ENCODE measurements around the gene MIX23. TPM values are rescaled to one million over a fixed set of nuclear protein-coding genes. Genes with fewer than 3 reads are reported as not detected.

The MIX23 gene
- total RNA-seq, 4 donors from 2014 or later: 9.9 to 32.8 (median 23.3) TPM

GRCh38 chr3:122325769-122326168, 57.3 kb downstream of the MIX23 start:
- no peaks in the 10 kb centered on the region for H3K36me3 ChIP-seq
- H3K4me3 ChIP-seq: no peak overlapping the region
- H3K4me1 ChIP-seq: no peaks in the 10 kb centered on the region
- H3K27ac ChIP-seq: no peak overlapping the region
- H3K27me3 ChIP-seq: no peaks in the 10 kb centered on the region
- H3K9me3 ChIP-seq: no peaks in the 10 kb centered on the region
- no peak for TF ChIP-seq CTCF (IDR thresholded peaks at IDR 0.05)
- TF ChIP-seq POLR2A (IDR thresholded peaks at IDR 0.05): no peak
- DNase-seq: no peak

- Histone ChIP-seq H3K9me3 (no peaks in the 10 kb centered on the region), H3K36me3 (no peaks in the 10 kb centered on the region), H3K27me3 (no peaks in the 10 kb centered on the region), H3K4me1 (no peaks in the 10 kb centered on the region), H3K4me3 (no peak within 1 kb of the TSS), H3K27ac (no peak within 1 kb of the TSS)
- DNase-seq: no peak
- no peak for TF ChIP-seq POLR2A (IDR thresholded peaks at IDR 0.05)
- TF ChIP-seq CTCF (IDR thresholded peaks at IDR 0.05): no peak
Observed at GRCh38 chr3:122324871-122325323, 58.1 kb downstream of the MIX23 start, which contains the start of gene CSTA. Gene CSTA (plus strand): TSS chr3:122325248. CDS start chr3:122325293, 45 bp downstream.

GRCh38 chr3:122322095-122323075, 60.6 kb downstream of the MIX23 start:
- Histone ChIP-seq H3K4me3 (no peak overlapping the region), H3K9me3 (no peaks in the 10 kb centered on the region), H3K4me1 (no peaks in the 10 kb centered on the region), H3K27me3 (no peaks in the 10 kb centered on the region), H3K27ac (no peak overlapping the region), H3K36me3 (no peaks in the 10 kb centered on the region)
- no peak for DNase-seq
- TF ChIP-seq POLR2A (IDR thresholded peaks at IDR 0.05) (no peak), CTCF (IDR thresholded peaks at IDR 0.05) (no peak)

GRCh38 chr3:122318620-122319019, 64.4 kb downstream of the MIX23 start:
- no peak for TF ChIP-seq POLR2A (IDR thresholded peaks at IDR 0.05)
- TF ChIP-seq CTCF (IDR thresholded peaks at IDR 0.05): no peak
- Histone ChIP-seq H3K4me3 (no peak overlapping the region), H3K27ac (no peak overlapping the region), H3K4me1 (peaks cover 0 to 8% (median 0%) of the 10 kb centered on the region in 4 donors), H3K36me3 (no peaks in the 10 kb centered on the region), H3K27me3 (no peaks in the 10 kb centered on the region), H3K9me3 (no peaks in the 10 kb centered on the region)
- DNase-seq: no peak

- H3K36me3 ChIP-seq: no peaks in the 10 kb centered on the region
- no peak for TF ChIP-seq CTCF (IDR thresholded peaks at IDR 0.05)
- TF ChIP-seq POLR2A (IDR thresholded peaks at IDR 0.05): no peak
Observed at GRCh38 chr3:122316368-122316767, 66.7 kb downstream of the MIX23 start.

More at GRCh38 chr3:122316368-122316767, 66.7 kb downstream of the MIX23 start:
- Histone ChIP-seq H3K4me3 (no peak overlapping the region), H3K4me1 (peaks cover 0 to 8% (median 0%) of the 10 kb centered on the region in 4 donors), H3K27me3 (no peaks in the 10 kb centered on the region), H3K27ac (no peak overlapping the region), H3K9me3 (no peaks in the 10 kb centered on the region)
- no peak for DNase-seq
